COR-L47 (cell line): ENCODE measurements around the gene TSNAXIP1.
"Not testable (repeated sequence)": the region's sequence is repeated elsewhere in the genome, so short reads cannot be mapped to it uniquely, and the experiment has no call there.

Experiments
- DNase-seq: peaks from one replicate; lab custom pipeline; 2025; lab: John Stamatoyannopoulos, UW

The TSNAXIP1 gene

GRCh38 chr16:67861877-67862276, 55.2 kb downstream of the TSNAXIP1 start:
- no peak for DNase-seq

- DNase-seq = no peak
These were observed 56.2 kb downstream of the TSNAXIP1 start for GRCh38 chr16:67862623-67863583.

GRCh38 chr16:67864044-67864443, 57.4 kb downstream of the TSNAXIP1 start:
- DNase-seq = not testable (repeated sequence)

GRCh38 chr16:67864594-67864993, 57.9 kb downstream of the TSNAXIP1 start:
- no peak for DNase-seq

GRCh38 chr16:67865318-67865717, 58.6 kb downstream of the TSNAXIP1 start:
- DNase-seq = peak; percentile 44

- DNase-seq = no peak
These were observed 61.6 kb downstream of the TSNAXIP1 start for GRCh38 chr16:67868290-67868689.

GRCh38 chr16:67869653-67870052, 63.0 kb downstream of the TSNAXIP1 start:
- DNase-seq = no peak

- DNase-seq = no peak
These were observed 64.6 kb downstream of the TSNAXIP1 start for GRCh38 chr16:67871256-67871655.

- no peak for DNase-seq
These were observed 65.5 kb downstream of the TSNAXIP1 start for GRCh38 chr16:67872131-67872630.

- peak; percentile 62 for DNase-seq
These were observed 66.1 kb downstream of the TSNAXIP1 start, which contains the start of gene EDC4 for GRCh38 chr16:67872631-67873434. TSS of gene EDC4 (plus strand) at chr16:67873052. CDS start at chr16:67873262, 210 bp downstream.

- no peak for DNase-seq
These were observed 67.0 kb downstream of the TSNAXIP1 start for GRCh38 chr16:67873435-67874370.

GRCh38 chr16:67874372-67874771, 67.7 kb downstream of the TSNAXIP1 start:
- DNase-seq = no peak

- no peak for DNase-seq
These were observed 70.4 kb downstream of the TSNAXIP1 start for GRCh38 chr16:67877064-67877463.
